Activated gamma-delta T cell treated with anti-CD3 and anti-CD28 coated beads, Interleukin-2, amount 50 U/mL, for 16 hours (primary cell): ENCODE data around the gene TMCC1.
"Not testable (repeated sequence)": the region's sequence is repeated elsewhere in the genome, so short reads cannot be mapped to it uniquely, and the experiment has no call there.

Experiments
- DNase-seq: peaks from one replicate; pipeline ENCODE4 v3.0.0-alpha.2; 2020; ENCODE audit warnings: low read depth

Gene TMCC1

DNA sequence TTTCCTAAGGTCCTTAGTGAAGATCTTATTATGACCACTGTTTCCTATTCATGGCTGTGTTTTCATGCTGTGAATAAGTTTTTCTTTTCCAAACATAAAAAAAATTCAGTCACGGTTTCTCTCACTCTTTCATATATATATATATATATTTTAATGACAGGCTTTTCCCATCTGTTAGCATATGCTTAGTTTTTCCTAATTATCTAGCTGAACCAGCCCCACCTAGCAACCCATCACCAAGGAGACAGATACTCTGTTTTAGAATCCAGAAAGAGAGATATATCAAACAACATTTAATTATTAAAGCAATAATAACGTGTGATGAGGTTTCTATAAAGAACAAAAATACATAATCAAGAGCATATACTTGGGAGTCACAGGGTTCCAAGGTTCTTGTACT, 58.3 kb downstream of the TMCC1 start:
- DNase-seq = no peak

DNA sequence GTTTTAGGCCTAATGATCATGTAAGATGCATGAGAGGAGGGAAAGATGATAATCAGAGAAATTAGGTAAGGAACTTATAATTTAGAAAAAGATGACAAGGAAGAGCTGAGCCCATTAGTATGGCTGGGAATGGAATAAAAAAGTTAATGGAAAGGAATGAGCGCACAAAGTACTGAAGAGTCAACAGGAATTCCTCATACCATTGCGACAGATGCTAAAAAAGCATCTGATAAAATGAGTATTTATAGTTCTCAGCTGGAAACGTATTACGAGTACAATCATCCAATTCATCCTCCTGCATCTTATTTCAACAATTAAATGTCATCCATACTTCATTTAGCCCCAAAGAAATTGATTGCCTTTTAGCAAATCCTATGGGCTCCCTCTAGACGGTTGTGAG, 58.9 kb downstream of the TMCC1 start:
- no peak for DNase-seq

DNA sequence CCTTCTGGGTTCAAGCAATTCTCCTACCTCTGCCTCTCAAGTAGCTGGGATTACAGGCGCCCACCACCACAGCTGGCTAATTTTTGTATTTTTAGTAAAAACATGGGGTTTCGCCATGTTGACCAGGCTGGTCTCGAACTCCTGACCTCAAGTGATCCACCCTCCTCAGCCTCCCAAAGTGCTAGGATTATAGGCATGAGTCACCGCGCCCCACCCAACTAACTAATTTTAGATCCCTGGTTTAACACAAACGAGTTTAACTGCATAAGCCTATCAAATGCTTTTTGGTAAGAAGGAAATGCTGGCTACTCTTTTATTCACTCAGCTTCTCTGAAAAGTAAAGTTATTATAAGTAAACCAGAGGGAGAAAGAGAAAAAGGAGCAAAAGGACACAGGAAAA, 61.6 kb downstream of the TMCC1 start:
- DNase-seq = not testable (repeated sequence)

GRCh38 chr3:129831503-129831902, 62.0 kb downstream of the TMCC1 start:
- DNase-seq = no peak

DNA sequence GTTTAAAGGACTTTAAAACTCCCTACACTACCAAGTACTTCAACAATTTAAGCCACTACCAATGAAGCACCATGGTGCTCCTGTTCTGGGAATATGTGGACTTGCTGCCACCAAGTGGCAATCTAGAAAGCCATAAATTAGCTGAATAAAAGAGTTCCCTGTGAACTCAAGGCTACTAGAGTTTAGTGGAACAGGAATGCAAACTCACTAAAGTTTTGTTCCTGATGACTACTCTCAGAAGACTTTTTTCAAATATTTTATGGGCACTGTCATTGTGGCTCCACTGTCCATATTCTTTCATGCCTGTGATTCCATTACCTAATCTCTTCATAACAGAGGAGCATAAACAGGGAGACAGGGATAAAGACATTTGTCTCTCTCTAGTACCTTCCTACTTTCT, 63.9 kb downstream of the TMCC1 start:
- no peak for DNase-seq

DNA sequence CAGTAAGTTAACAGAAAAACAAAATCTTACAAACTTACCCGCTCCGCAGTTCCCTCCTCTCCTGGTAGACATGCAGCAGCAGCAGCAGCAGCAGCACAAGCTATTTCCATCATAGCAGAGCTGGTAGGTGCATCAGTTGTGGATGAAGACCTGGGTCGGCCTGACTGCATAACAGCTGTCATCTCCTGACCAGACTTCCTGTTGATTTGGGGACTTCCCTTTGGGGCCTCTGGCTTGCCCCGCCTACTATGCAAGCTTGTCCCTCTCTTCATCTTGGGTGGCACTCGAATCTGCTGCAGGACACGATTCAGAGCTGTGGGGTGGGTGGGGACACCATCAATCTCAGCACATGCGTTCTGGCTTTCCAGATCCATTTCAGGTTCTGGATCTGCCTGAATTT, 65.7 kb downstream of the TMCC1 start:
- DNase-seq = peak; percentile 3

DNA sequence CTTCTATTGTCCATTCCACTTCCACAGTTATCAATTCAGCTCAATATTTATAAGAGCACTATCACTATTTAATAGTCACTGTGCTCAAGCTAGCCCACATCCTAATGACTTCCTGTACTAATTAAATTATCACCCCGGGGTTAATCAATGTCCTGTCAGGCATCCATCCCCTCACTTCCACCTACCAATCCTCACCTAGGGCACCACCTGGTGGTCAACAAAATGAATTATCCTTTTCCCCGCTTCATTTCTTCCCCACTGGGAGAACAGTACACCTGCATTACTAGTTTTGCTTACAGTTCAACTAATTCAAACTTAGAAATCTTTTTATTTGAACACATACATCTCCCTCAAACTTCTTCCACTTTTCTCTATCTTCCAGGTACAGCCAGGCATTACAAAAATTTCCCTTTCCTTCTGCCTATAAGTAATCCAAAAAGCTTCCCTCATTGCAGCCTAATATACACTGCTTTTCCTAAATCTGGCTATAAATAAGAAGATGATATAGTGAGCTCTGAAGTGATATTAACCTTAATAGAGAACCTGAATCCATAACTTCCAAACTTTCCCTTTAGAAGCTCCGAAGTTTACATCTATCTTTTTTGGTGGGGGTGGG, 68.5 kb downstream of the TMCC1 start:
- DNase-seq = peak; percentile 22

GRCh38 chr3:129822679-129823078, 70.8 kb downstream of the TMCC1 start:
- DNase-seq = no peak

DNA sequence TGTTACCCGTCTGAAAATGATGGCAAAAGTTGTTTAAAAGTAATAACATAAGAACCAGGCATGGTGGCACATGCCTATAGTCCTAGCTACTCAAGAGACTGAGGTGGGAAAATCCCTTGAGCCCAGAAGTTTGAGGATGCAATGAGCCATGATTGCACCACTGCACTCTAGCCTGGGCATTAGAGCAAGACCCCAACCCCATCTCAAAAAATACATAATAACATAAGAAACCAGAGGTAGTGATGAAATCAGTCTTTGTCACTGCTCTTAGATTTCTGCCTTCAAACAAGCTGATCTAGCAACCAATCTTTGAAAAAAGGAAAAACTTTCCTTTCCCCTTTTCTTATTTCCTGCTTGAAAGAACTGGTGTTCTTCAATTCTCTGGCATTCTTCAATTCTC, 71.3 kb downstream of the TMCC1 start:
- DNase-seq = no peak

- no peak for DNase-seq
Observed at GRCh38 chr3:129820587-129820986, 72.9 kb downstream of the TMCC1 start.

DNA sequence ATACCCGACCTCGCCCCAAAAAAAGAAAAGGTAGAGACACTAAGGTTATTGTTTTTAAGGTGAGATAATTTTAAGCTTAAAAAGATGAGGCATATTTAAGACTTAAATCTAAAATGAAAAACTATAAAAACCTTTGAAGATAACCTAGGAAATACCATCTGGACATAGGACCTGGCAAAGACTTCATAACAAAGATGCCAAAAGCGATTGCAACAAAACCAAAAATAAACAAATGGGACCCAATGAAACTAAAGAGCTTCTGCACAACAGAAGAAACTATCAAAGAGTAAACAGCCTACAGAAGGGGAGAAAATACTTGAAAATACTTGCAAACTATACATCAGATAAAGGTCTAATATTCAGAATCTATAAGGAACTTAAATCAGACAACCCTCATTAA, 80.9 kb downstream of the TMCC1 start:
- no peak for DNase-seq

- DNase-seq = no peak
Observed at GRCh38 chr3:129809297-129809696, 84.2 kb downstream of the TMCC1 start.

- no peak for DNase-seq
Observed at GRCh38 chr3:129796146-129796545, 97.4 kb downstream of the TMCC1 start.

GRCh38 chr3:129795186-129796010, 98.1 kb downstream of the TMCC1 start:
- no peak for DNase-seq

DNA sequence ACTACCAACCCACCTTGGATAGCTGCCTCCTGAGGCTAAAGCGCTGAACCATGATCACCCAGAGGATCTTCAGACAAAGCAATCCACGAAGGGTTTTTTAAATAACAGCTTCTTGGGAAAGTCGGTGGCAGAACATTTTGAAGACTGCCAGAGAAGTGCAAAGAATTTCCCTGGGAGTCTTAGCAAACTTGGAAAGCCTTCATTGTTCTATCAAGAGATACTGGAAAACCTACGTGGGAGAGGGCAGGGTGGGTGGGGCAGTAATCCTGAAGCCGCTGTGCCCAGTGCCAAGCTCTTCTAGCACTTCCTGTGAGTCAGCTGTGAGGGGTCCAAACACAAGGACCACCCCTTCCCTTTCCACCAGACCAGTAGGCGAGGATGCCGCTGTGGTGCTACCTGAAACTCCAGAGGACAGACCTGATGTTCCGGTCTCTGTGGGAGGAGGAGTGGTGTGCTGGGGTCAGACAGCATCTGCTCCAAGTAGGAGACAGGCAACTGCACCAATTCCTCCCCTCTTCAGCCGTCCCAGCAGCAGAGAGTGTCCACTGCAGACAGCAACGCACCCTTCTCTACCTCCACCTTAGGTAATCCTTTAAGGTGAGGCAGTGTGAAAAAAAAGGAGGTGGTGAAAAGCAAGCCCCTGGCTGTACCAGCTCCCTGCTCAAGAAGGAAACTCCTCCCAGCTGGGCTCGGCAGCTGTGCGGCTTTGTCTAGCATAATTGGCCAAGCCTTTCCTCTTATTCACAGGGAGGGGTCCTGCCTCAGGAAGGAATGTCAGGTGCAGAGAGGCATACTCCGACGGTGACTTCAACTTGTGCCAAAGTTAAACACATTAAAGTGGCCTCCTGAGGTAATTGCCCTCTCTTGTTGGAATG, 99.0 kb downstream of the TMCC1 start:
- no peak for DNase-seq

GRCh38 chr3:129793942-129794310, 99.6 kb downstream of the TMCC1 start:
- no peak for DNase-seq

DNA sequence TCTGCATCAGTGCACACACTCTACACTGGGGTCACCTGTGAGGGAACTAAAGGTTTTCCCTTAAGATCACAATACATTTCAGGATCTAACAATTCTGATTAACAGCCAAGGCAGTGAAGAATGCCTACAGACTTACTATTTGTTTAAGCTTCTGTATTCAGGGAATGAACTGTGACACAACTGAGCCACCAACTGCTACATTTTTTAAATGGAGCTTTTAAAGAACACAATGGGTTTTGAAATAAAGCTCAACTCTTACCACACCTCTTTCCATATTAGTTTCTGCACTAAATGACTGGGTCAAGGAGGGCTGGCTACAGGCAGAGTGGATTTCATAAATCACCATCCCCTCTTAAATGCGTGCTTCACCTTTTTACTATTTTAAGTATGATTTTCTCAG, 100.2 kb downstream of the TMCC1 start:
- no peak for DNase-seq

DNA sequence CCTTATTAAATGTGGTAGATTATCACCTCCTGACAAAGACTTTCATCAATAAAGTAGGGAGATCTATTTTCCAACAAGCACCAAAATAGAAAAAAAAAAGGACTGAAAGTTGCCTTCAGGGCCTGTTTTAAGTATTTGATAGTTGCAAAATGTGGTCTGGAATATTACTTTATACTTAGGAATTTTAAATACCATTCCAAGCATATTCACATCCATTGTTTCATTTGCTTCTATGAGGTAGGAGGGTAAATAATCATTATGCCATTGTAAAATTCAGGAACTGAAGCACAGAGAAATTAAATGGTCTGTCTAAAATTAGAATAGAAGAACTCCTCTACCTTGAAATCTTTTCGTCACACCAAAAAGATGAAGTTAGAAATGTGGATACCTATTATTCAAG, 110.0 kb downstream of the TMCC1 start:
- DNase-seq = no peak

- no peak for DNase-seq
Observed at GRCh38 chr3:129778871-129779270, 114.6 kb downstream of the TMCC1 start.

DNA sequence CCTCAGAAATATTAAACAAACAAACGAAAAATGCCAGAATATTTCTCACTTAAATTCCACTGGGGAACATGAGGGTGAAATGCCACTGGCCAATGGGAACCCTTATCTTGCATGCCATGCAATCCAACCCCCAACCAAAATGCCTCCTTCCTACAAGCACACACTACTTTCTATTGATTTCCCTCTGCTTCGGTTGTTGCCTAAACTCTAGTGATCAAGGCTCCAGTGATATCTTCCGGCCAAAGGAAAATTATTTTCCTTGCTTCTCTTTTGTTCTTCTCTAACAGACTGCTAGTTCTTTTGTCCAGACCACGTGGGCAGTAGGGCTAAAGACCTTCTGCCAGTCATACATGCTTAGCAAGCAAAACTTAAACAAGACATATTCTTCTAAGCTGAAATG, 115.7 kb downstream of the TMCC1 start:
- no peak for DNase-seq

DNA sequence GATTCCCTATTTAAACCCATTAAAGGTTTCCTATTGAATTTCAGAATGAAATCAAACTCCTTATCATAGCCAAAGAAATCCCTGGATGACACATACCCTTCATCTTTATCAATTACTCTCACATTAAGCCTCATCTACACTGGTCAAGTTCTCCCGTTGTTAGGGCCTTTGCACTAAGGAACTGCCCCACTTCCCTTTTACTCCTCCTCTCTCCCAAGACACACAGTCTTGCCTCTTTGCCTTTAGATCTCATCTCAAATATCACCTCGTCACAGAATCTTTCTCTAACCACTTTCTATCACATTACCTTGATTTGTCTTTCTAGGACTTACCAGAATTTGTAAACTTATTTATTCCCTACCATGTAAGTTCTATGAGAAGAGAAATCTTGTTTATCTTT, 117.6 kb downstream of the TMCC1 start:
- no peak for DNase-seq

DNA sequence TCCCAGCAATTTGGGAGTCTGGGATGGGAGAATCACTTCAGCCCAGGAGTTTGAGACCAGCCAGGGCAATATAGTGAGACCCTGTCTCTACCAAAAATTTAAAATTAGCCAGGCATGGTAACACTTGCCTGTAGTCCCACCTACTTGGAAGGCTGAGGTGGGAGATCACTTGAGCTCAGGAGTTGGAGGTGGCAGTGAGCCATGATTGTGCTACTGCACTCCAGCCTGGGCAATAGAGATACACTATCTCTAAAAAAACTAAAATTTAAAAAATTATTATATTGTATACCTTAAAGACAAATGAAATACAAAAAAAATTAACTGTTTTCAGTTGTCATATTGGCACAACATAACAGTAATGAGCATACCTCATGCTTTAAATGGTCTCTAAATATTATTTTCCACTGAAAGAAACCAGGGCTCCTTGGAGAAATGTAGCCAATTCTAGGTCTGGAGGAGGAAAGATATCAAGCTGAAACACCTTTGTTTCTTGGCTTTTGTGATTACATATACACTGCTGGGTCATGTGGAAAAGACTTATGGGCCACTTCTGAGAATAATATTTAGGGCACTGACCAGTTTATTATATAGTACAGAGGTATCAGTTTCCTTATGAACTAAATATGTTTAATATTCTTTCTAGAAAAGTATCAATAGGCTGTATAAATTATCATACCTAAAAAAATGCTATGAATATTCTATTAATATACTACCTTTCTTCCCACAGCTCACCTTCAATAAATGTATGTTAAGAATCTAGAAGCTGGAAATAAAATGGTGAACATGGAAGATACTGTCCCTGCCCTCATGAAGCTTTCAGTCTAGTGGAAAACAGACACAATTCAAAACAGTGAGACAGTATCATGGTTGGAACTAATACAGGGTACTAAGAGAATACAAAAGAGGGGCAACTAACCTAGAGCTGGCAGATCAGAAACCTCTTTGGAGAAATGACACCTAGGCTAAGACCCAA, 119.5 kb downstream of the TMCC1 start:
- no peak for DNase-seq
